Transverse colon (tissue), 4 donors: ENCODE results near the gene TRAM2. TPM values are rescaled to one million over a fixed set of nuclear protein-coding genes. Genes with fewer than 3 reads are reported as not detected.
A peak's percentile ranks its signal among the peaks of the same experiment; 100 is the strongest.

Experiments used
- DNase-seq: peaks from one replicate; pipeline ENCODE4 v3.0.0-alpha.2; 2019
- H3K27ac ChIP-seq, 4 donors: fragments of 200-600 bp; sonication (generic); 2 replicates each; pipeline ENCODE4 v1.5.1; 2016 to 2018; ENCODE audit warnings: inconsistent platforms in 4 of 4
- H3K27me3 ChIP-seq: fragments of 200-600 bp; sonication (generic); 2 replicates; pipeline ENCODE4 v1.5.1; 2017; ENCODE audit warnings: inconsistent platforms
- H3K36me3 ChIP-seq, 4 donors: fragments of 200-600 bp; sonication (generic); 2 replicates each; pipeline ENCODE4 v1.5.1; 2017 to 2019; ENCODE audit warnings: inconsistent platforms in 4 of 4
- H3K4me1 ChIP-seq, 4 donors: fragments of 200-600 bp; sonication (generic); 2 replicates each; pipeline ENCODE4 v1.5.1; 2017 to 2020; ENCODE audit warnings: inconsistent platforms in 4 of 4
- H3K4me3 ChIP-seq, 4 donors: fragments of 200-600 bp; sonication (generic); 1 replicate in 1 of 4; 2 replicates in 3 of 4; pipeline versions ENCODE4 v1.5.1 to v1.6.1; 2017 to 2019; ENCODE audit warnings: inconsistent platforms in 4 of 4
- H3K9me3 ChIP-seq, 2 donors: fragments of 200-600 bp; sonication (generic); 2 replicates each; pipeline ENCODE4 v1.5.1; 2017 to 2019; ENCODE audit warnings: inconsistent platforms in 2 of 2
- CTCF ChIP-seq, 5 experiments: fragments of 200-600 bp in 3 of 5; fragments of 450-650 bp in 2 of 5; sonication (generic) in 3 of 5; IDR thresholded peaks; 1 replicate in 2 of 5; 2 replicates in 3 of 5; pipeline ENCODE4 v1.5.1; 2016 to 2017; ENCODE audit warnings: antibody characterized with exemption in 5 of 5, inconsistent platforms in 3 of 5, mild to moderate bottlenecking in 2 of 5, moderate library complexity in 1 of 5
- EP300 ChIP-seq: sonication (generic); formaldehyde crosslinking; IDR thresholded peaks from one replicate; pipeline ENCODE4 v1.6.1; 2017; ENCODE audit warnings: antibody characterized with exemption, low read depth
- POLR2A ChIP-seq: fragments of 450-650 bp; IDR thresholded peaks from one replicate; pipeline ENCODE4 v1.6.1; 2016; ENCODE audit warnings: antibody characterized with exemption, mild to moderate bottlenecking, moderate library complexity
- POLR2AphosphoS5 ChIP-seq, 3 donors: sonication (generic); formaldehyde crosslinking; IDR thresholded peaks; one replicate each; pipeline ENCODE4 v1.6.1; 2016; ENCODE audit warnings: antibody characterized with exemption in 3 of 3
- WGBS, 2 donors: methylation state at CpG; one replicate each; pipeline ENCODE4 v1.1.5; 2018; ENCODE audit warnings: low coverage in 1 of 2; 5-methylcytosine and 5-hydroxymethylcytosine counted together
- in situ Hi-C, 4 donors: fragments of 200-750 bp; cut with MboI; loops; one replicate each; pipeline versions ENCODE4 v1.15.0 to v1.15.1; 2017; ENCODE audit warnings: low sequenced_read_pairs in 3 of 4, low pct_ligation_motif_present in 1 of 4, low pct_unique_long_range_greater_than_20kb in 1 of 4
- intact Hi-C: fragments of 100-400 bp; cut with DNase I; formaldehyde crosslinking; loops from one replicate; pipeline ENCODE4 v1.15.1; 2023; ENCODE audit warnings: low total_unique reads
- total RNA-seq, 4 donors: library from RNA; depleted of rRNA; stranded (reverse); fragments of >200 nt; gene quantifications; one replicate each; pipeline ENCODE4 v1.1.0, GENCODE V29; 2016

Gene TRAM2
- total RNA-seq, 4 donors from 2014 or later: 8.4 to 15.4 (median 11.7) TPM

DNA sequence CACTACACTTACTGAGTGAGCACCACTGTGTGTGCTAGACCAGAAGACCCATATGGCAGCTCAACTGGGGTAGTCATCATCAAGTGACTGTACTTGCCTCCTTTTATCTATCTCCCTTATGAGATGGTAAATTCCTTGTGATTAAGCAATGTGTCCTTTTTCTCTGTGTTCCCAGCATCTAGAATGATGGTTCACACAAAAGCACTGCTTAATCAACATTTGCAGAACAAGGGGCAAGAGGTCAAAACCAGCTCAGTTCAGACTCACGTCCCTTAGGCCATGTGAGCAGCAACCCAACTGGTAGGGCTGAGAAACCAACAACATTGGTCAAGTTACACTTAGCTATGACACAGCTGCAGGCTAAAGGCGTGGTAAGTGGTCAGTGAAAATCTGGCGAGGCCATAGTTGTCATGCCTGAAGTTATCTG lies 10.0 kb downstream of the TRAM2 start:
- peaks cover 0 to 54% (median 34%) of the 10 kb centered on the region in 4 donors for H3K4me1 ChIP-seq
- peak overlapping the region in 2 of 4 donors; percentile 36 to 50 for H3K27ac ChIP-seq
- no peaks in the 10 kb centered on the region for H3K9me3 ChIP-seq
- no peaks in the 10 kb centered on the region for H3K27me3 ChIP-seq
- WGBS, 2 donors: 75 to 83% methylated on average over 3 of the region's 3 CpGs
- TF ChIP-seq POLR2AphosphoS5 (IDR thresholded peaks at IDR 0.05): peak in 1 of 3 donors; percentile 11
- no peak for TF ChIP-seq CTCF (IDR thresholded peaks at IDR 0.05)
- no peaks in the 10 kb centered on the region for H3K36me3 ChIP-seq
- in situ Hi-C loops (no loop called here), intact Hi-C loops (loop anchor here (5.0 kb wide), 1 partner anchor 45 kb away; no protein-coding TSS in a partner anchor)
- no peak overlapping the region for H3K4me3 ChIP-seq
- no peak for DNase-seq

DNA sequence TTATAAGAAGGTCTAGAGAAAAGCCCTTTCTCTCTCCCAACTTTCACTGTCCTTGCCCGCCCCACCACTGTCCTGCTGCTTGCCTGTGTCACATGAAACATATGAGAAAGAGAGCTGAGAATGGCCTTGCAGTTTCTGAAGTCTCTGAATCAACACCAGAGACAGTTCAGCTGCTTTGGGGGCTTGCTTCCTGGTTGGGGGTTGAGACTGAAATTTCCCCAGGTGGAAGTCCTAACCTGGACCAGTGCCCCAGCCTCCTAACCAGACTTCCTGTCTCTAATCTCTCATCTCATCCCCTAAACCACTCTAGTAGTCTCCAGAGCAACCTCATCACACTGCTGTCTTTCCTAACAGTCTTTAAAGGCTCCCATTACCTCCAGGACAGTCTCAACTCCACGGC lies 10.7 kb downstream of the TRAM2 start:
- no peaks in the 10 kb centered on the region for H3K27me3 ChIP-seq
- WGBS, 2 donors: 66 to 83% methylated on average over 1 to 2 of the region's 2 CpGs
- DNase-seq: no peak
- in situ Hi-C loops: no loop called here
- H3K27ac ChIP-seq: peak overlapping the region in 3 of 4 donors; percentile 13 to 50 (median 36)
- intact Hi-C loops: loop anchor here (5.0 kb wide), 1 partner anchor 44 kb away; no protein-coding TSS in a partner anchor
- H3K9me3 ChIP-seq: no peaks in the 10 kb centered on the region
- no peaks in the 10 kb centered on the region for H3K36me3 ChIP-seq
- no peak overlapping the region for H3K4me3 ChIP-seq
- TF ChIP-seq CTCF (IDR thresholded peaks at IDR 0.05): no peak
- no peak for TF ChIP-seq POLR2A
- no peak for TF ChIP-seq EP300
- no peak for TF ChIP-seq POLR2AphosphoS5 (IDR thresholded peaks at IDR 0.05)
- H3K4me1 ChIP-seq: peaks cover 0 to 51% (median 31%) of the 10 kb centered on the region in 4 donors

GRCh38 chr6:52564856-52565255 lies 12.0 kb downstream of the TRAM2 start:
- Histone ChIP-seq H3K4me3 (no peak overlapping the region), H3K27me3 (no peaks in the 10 kb centered on the region), H3K4me1 (peaks cover 0 to 38% (median 21%) of the 10 kb centered on the region in 4 donors), H3K27ac (no peak overlapping the region), H3K9me3 (no peaks in the 10 kb centered on the region), H3K36me3 (no peaks in the 10 kb centered on the region)
- intact Hi-C loops: loop anchor here (5.0 kb wide), 1 partner anchor 43 kb away; no protein-coding TSS in a partner anchor
- WGBS, 2 donors: 88 to 90% methylated on average over 3 of the region's 3 CpGs
- TF ChIP-seq CTCF (IDR thresholded peaks at IDR 0.05) (no peak), POLR2AphosphoS5 (IDR thresholded peaks at IDR 0.05) (no peak), POLR2A (no peak), EP300 (no peak)
- no peak for DNase-seq
- in situ Hi-C loops: no loop called here

DNA sequence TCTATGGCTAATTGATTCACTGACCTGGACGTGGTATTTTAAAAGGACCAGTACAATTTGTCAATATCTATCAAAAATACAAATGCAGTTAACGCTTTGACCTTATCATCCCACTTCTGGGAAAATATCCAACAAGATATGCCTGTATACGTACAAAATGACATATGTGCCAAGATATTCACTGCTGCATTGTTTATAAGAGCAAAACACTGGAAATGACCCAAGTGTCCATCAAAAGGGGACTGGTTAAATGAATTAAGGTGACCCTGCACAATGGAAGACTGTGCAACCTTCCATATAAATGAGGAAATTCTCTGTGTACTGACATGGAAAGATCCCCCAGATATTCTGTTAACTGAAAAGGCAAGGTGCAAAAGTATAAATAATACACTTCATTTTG lies 13.9 kb downstream of the TRAM2 start:
- no peak for DNase-seq
- intact Hi-C loops: no loop called here
- peaks cover 0 to 37% (median 19%) of the 10 kb centered on the region in 4 donors for H3K4me1 ChIP-seq

More for the DNA sequence above, 13.9 kb downstream of the TRAM2 start:
- H3K27me3 ChIP-seq: no peaks in the 10 kb centered on the region
- H3K4me3 ChIP-seq: no peak overlapping the region
- 34 to 55% methylated on average over 3 of the region's 3 CpGs for WGBS, 2 donors
- H3K36me3 ChIP-seq: no peaks in the 10 kb centered on the region
- in situ Hi-C loops: no loop called here
- no peak for TF ChIP-seq POLR2AphosphoS5 (IDR thresholded peaks at IDR 0.05)
- TF ChIP-seq CTCF (IDR thresholded peaks at IDR 0.05): no peak
- TF ChIP-seq POLR2A: no peak
- no peak for TF ChIP-seq EP300
- no peak overlapping the region for H3K27ac ChIP-seq
- H3K9me3 ChIP-seq: no peaks in the 10 kb centered on the region
